ENCODE results near the gene RANBP17.

Gene RANBP17

GRCh38 chr5:171127314-171127713 is 265.5 kb downstream of the RANBP17 start:
- TF ChIP-seq EZH2phosphoT487 (IDR thresholded peaks at IDR 0.05; ENCODE audit: low read depth), result no peak
- no peak for TF ChIP-seq CTCF (IDR thresholded peaks at IDR 0.05; ENCODE audit: low read depth, low read length)
- H3K4me1 ChIP-seq (ENCODE audit: low read length), result no peaks in the 10 kb centered on the region
- no peaks in the 10 kb centered on the region for H3K9me3 ChIP-seq (ENCODE audit: insufficient read depth, low read length)
- no peaks in the 10 kb centered on the region for H3K79me2 ChIP-seq (ENCODE audit: low read length)
- H3K27ac ChIP-seq (ENCODE audit: low read length), result no peak overlapping the region
- no peaks in the 10 kb centered on the region for H4K20me1 ChIP-seq (ENCODE audit: insufficient read depth, low read length)
- no peak overlapping the region for H3K4me2 ChIP-seq (ENCODE audit: low read length)
- no peaks in the 10 kb centered on the region; the same call in 1 of the 2 replicates for H3K27me3 ChIP-seq (ENCODE audit: low read depth, low read length)
- H3K36me3 ChIP-seq (replicated peaks; ENCODE audit: low read depth, low read length), result no peaks in the 10 kb centered on the region
- no peak overlapping the region for H3K9ac ChIP-seq (ENCODE audit: low read length)
- H2AFZ ChIP-seq (ENCODE audit: low read depth, low read length), result no peak overlapping the region
- no peak overlapping the region for H3K4me3 ChIP-seq (ENCODE audit: low read length)

GRCh38 chr5:171128136-171128535 is 266.3 kb downstream of the RANBP17 start:
- Histone ChIP-seq H3K79me2 (ENCODE audit: low read length) (no peaks in the 10 kb centered on the region), H3K27me3 (ENCODE audit: low read depth, low read length) (no peaks in the 10 kb centered on the region; the same call in 1 of the 2 replicates), H2AFZ (ENCODE audit: low read depth, low read length) (no peak overlapping the region), H3K27ac (ENCODE audit: low read length) (no peak overlapping the region), H3K36me3 (replicated peaks; ENCODE audit: low read depth, low read length) (no peaks in the 10 kb centered on the region), H3K9me3 (ENCODE audit: insufficient read depth, low read length) (no peaks in the 10 kb centered on the region), H3K4me1 (ENCODE audit: low read length) (no peaks in the 10 kb centered on the region), H3K9ac (ENCODE audit: low read length) (no peak overlapping the region), H3K4me2 (ENCODE audit: low read length) (no peak overlapping the region), H3K4me3 (ENCODE audit: low read length) (no peak overlapping the region), H4K20me1 (ENCODE audit: insufficient read depth, low read length) (no peaks in the 10 kb centered on the region)
- no peak for TF ChIP-seq CTCF (IDR thresholded peaks at IDR 0.05; ENCODE audit: low read depth, low read length)
- no peak for TF ChIP-seq EZH2phosphoT487 (IDR thresholded peaks at IDR 0.05; ENCODE audit: low read depth)

- Histone ChIP-seq H3K4me2 (ENCODE audit: low read length) (no peak overlapping the region), H3K9me3 (ENCODE audit: insufficient read depth, low read length) (no peaks in the 10 kb centered on the region), H3K79me2 (ENCODE audit: low read length) (no peaks in the 10 kb centered on the region), H3K9ac (ENCODE audit: low read length) (no peak overlapping the region), H3K4me1 (ENCODE audit: low read length) (no peaks in the 10 kb centered on the region), H2AFZ (ENCODE audit: low read depth, low read length) (no peak overlapping the region), H3K27me3 (ENCODE audit: low read depth, low read length) (no peaks in the 10 kb centered on the region; the same call in 1 of the 2 replicates), H4K20me1 (ENCODE audit: insufficient read depth, low read length) (no peaks in the 10 kb centered on the region), H3K36me3 (replicated peaks; ENCODE audit: low read depth, low read length) (no peaks in the 10 kb centered on the region), H3K27ac (ENCODE audit: low read length) (no peak overlapping the region), H3K4me3 (ENCODE audit: low read length) (no peak overlapping the region)
- TF ChIP-seq CTCF (IDR thresholded peaks at IDR 0.05; ENCODE audit: low read depth, low read length), result no peak
- TF ChIP-seq EZH2phosphoT487 (IDR thresholded peaks at IDR 0.05; ENCODE audit: low read depth), result no peak
These were observed 267.5 kb downstream of the RANBP17 start for GRCh38 chr5:171129308-171129707.

GRCh38 chr5:171131497-171131896 is 269.7 kb downstream of the RANBP17 start:
- no peak overlapping the region for H3K4me2 ChIP-seq (ENCODE audit: low read length)
- H4K20me1 ChIP-seq (ENCODE audit: insufficient read depth, low read length), result no peaks in the 10 kb centered on the region
- H3K9me3 ChIP-seq (ENCODE audit: insufficient read depth, low read length), result no peaks in the 10 kb centered on the region
- H3K79me2 ChIP-seq (ENCODE audit: low read length), result no peaks in the 10 kb centered on the region
- no peak overlapping the region for H3K27ac ChIP-seq (ENCODE audit: low read length)
- H2AFZ ChIP-seq (ENCODE audit: low read depth, low read length), result no peak overlapping the region
- H3K36me3 ChIP-seq (replicated peaks; ENCODE audit: low read depth, low read length), result no peaks in the 10 kb centered on the region
- no peak overlapping the region for H3K9ac ChIP-seq (ENCODE audit: low read length)
- TF ChIP-seq EZH2phosphoT487 (IDR thresholded peaks at IDR 0.05; ENCODE audit: low read depth) (no peak), CTCF (IDR thresholded peaks at IDR 0.05; ENCODE audit: low read depth, low read length) (no peak)
- peaks cover 3% of the 10 kb centered on the region; the same call in 1 of the 2 replicates for H3K27me3 ChIP-seq (ENCODE audit: low read depth, low read length)
- no peak overlapping the region for H3K4me3 ChIP-seq (ENCODE audit: low read length)
- no peaks in the 10 kb centered on the region for H3K4me1 ChIP-seq (ENCODE audit: low read length)

All from OCI-LY3 (cell line).